Endothelial cell of umbilical vein (primary cell): ENCODE data around the gene ULBP3. TPM values are rescaled to one million over a fixed set of nuclear protein-coding genes. Genes with fewer than 3 reads are reported as not detected.

Experiments
- BruUV-seq: library from RNA; stranded (reverse); fragments of 400-500 nt; replicated peaks from 2 replicates; lab custom pipeline; 2021; lab: Mats Ljungman, UMichigan
- CTCF ChIA-PET: fragments of 300-600, 350-600 bp; sonication (Branson Sonifier 250); formaldehyde crosslinking; loops from one replicate; lab custom pipeline; 2021; ENCODE audit warnings: antibody characterized with exemption, inconsistent platforms; lab: Charles Lee
- POLR2A ChIA-PET: fragments of 300-600, 350-600 bp; sonication (Branson Sonifier 250); formaldehyde crosslinking; loops from one replicate; lab custom pipeline; 2021; ENCODE audit warnings: antibody characterized with exemption, inconsistent platforms; lab: Charles Lee
- DNase-seq: peaks from one replicate; pipeline ENCODE4 v3.0.0-alpha.2; 2011; ENCODE audit warnings: low read depth, low spot score
- FAIRE-seq: peaks from 2 replicates; lab custom pipeline; 2011; peaks lifted over from hg19 to GRCh38; lab: Jason Lieb, UNC
- H2AFZ ChIP-seq: 2 replicates; pipeline ENCODE4 v1.6.0; 2012; ENCODE audit warnings: low read depth, low read length, control low read depth, inconsistent platforms
- H3K27ac ChIP-seq: 2 replicates; pipeline ENCODE4 v1.5.1; 2011; ENCODE audit warnings: low read depth, mild to moderate bottlenecking, control low read depth, low read length, moderate library complexity; ENCODE audit not compliant: insufficient read depth
- H3K27me3 ChIP-seq, 2 experiments: 2 replicates each; pipeline versions ENCODE4 v1.6.0 to v1.6.1; 2011; ENCODE audit warnings: low read length in 2 of 2, mixed read lengths in 1 of 2; ENCODE audit not compliant: control insufficient read depth in 2 of 2, insufficient read depth in 2 of 2
- H3K36me3 ChIP-seq, 2 experiments: 2 replicates in 1 of 2; 3 replicates in 1 of 2; pipeline ENCODE4 v1.5.1; 2011; ENCODE audit warnings: low read length in 2 of 2, mild to moderate bottlenecking in 1 of 2, moderate library complexity in 1 of 2; ENCODE audit not compliant: control insufficient read depth in 2 of 2, insufficient read depth in 2 of 2; ENCODE audit errors: extremely low read depth in 1 of 2
- H3K4me1 ChIP-seq: 3 replicates; pipeline ENCODE4 v1.5.1; 2011; ENCODE audit warnings: mild to moderate bottlenecking, low read length; ENCODE audit not compliant: control insufficient read depth, insufficient read depth; ENCODE audit errors: extremely low read depth
- H3K4me2 ChIP-seq: 2 replicates; pipeline ENCODE4 v1.6.1; 2011; ENCODE audit warnings: low read length, control low read depth, mixed read lengths; ENCODE audit not compliant: insufficient read depth
- H3K4me3 ChIP-seq, 3 experiments: fragments of 200-600 bp in 1 of 3; sonication (generic), shearing (Covaris generic) in 1 of 3; replicated peaks in 1 of 3; 2 replicates each; pipeline ENCODE4 v1.5.1; 2011 to 2016; ENCODE audit warnings: control low read depth in 3 of 3, low read length in 3 of 3, mild to moderate bottlenecking in 2 of 3, inconsistent platforms in 1 of 3, low read depth in 1 of 3, moderate library complexity in 1 of 3; ENCODE audit not compliant: insufficient read depth in 1 of 3
- H3K79me2 ChIP-seq: 2 replicates; pipeline ENCODE4 v1.6.0; 2012; ENCODE audit warnings: low read length, inconsistent platforms; ENCODE audit not compliant: control insufficient read depth, insufficient read depth
- H3K9ac ChIP-seq: replicated peaks from 2 replicates; pipeline ENCODE3; 2011; ENCODE audit warnings: low read length, control low read depth; ENCODE audit not compliant: insufficient read depth; ENCODE audit errors: extremely low read depth
- H3K9me1 ChIP-seq: replicated peaks from 3 replicates; pipeline ENCODE4 v1.6.0; 2011; ENCODE audit warnings: mild to moderate bottlenecking, low read length; ENCODE audit not compliant: control insufficient read depth, insufficient read depth; ENCODE audit errors: extremely low read depth
- H3K9me3 ChIP-seq: replicated peaks from 2 replicates; pipeline ENCODE4 v1.5.1; 2012; ENCODE audit warnings: low read length, inconsistent platforms; ENCODE audit not compliant: control insufficient read depth, insufficient read depth
- H4K20me1 ChIP-seq: replicated peaks from 2 replicates; pipeline ENCODE3; 2011; ENCODE audit warnings: mild to moderate bottlenecking, low read length; ENCODE audit not compliant: control insufficient read depth, insufficient read depth; ENCODE audit errors: extremely low read depth
- EZH2 ChIP-seq: IDR thresholded peaks from 2 replicates; pipeline ENCODE4 v1.6.1; 2012; ENCODE audit warnings: borderline replicate concordance, low read depth, mild to moderate bottlenecking, moderate library complexity, low read length, inconsistent platforms; ENCODE audit not compliant: severe bottlenecking
- FOS ChIP-seq: IDR thresholded peaks from 2 replicates; pipeline ENCODE4 v1.6.1; 2011; ENCODE audit warnings: mild to moderate bottlenecking, low read length, moderate library complexity, borderline replicate concordance; ENCODE audit not compliant: insufficient read depth
- GATA2 ChIP-seq: IDR thresholded peaks from 2 replicates; pipeline ENCODE4 v1.7.0; 2011; ENCODE audit warnings: low read depth, mild to moderate bottlenecking, moderate library complexity, mixed read lengths, low read length; ENCODE audit not compliant: insufficient read length, insufficient read depth
- JUN ChIP-seq: IDR thresholded peaks from 2 replicates; pipeline ENCODE4 v1.6.1; 2011; ENCODE audit warnings: borderline replicate concordance, low read depth; ENCODE audit not compliant: insufficient read length, insufficient read depth
- MYC ChIP-seq: IDR thresholded peaks from one replicate; pipeline ENCODE4 v1.6.1; 2011; ENCODE audit warnings: mild to moderate bottlenecking, low read depth, low read length
- POLR2A ChIP-seq: IDR thresholded peaks from 2 replicates; pipeline ENCODE4 v1.6.1; 2012; ENCODE audit warnings: low read depth, mild to moderate bottlenecking, control low read depth, low read length
- POLR2AphosphoS5 ChIP-seq: IDR thresholded peaks from 2 replicates; pipeline ENCODE4 v1.6.1; 2012; ENCODE audit warnings: low read depth, mild to moderate bottlenecking, control low read depth, low read length, moderate library complexity; ENCODE audit not compliant: insufficient read depth
- dilution Hi-C: fragments of 300-500 bp; cut with MboI; formaldehyde crosslinking; loops from one replicate; pipeline ENCODE4 v1.15.0; 2019; ENCODE audit warnings: low sequenced_read_pairs; ENCODE audit not compliant: extremely low pct_ligation_motif_present
- intact Hi-C: fragments of 100-400 bp; cut with micrococcal nuclease; formaldehyde crosslinking; loops from one replicate; pipeline ENCODE4 v1.10.0; 2022
- polyA plus RNA-seq, 4 experiments: library from polyadenylated mRNA; depleted of rRNA in 3 of 4; stranded (reverse) in 3 of 4; unstranded in 1 of 4; fragments of >200 nt; gene quantifications; 2 replicates each; pipeline versions ENCODE4 v1.2.1 to v1.2.3, GENCODE V29; 2011 to 2012; ENCODE audit warnings: missing spikeins in 1 of 4
- total RNA-seq: library from RNA; stranded (reverse); gene quantifications from 2 replicates; pipeline ENCODE4 v1.2.3, GENCODE V29; 2021
- TF ChIP-seq, protein P1 (sequence below): IDR thresholded peaks from 2 replicates; pipeline ENCODE4 v1.6.1; 2011; ENCODE audit not compliant: insufficient read depth, insufficient read length
- TF ChIP-seq, protein P2 (sequence below), 2 donors: IDR thresholded peaks; 1 replicate in 1 of 2; 2 replicates in 1 of 2; pipeline ENCODE4 v1.5.1; 2011; ENCODE audit warnings: low read length in 2 of 2, mild to moderate bottlenecking in 2 of 2, moderate library complexity in 2 of 2, control low read depth in 1 of 2, inconsistent platforms in 1 of 2, low read depth in 1 of 2; ENCODE audit not compliant: insufficient read depth in 1 of 2; ENCODE audit errors: extremely low read depth in 1 of 2

Gene ULBP3
- total and polyA plus RNA-seq, 2 donors (not counting 3 experiments of a cell fraction or from before 2014, with no cell fraction given) = 7.1 to 12.8 TPM

DNA sequence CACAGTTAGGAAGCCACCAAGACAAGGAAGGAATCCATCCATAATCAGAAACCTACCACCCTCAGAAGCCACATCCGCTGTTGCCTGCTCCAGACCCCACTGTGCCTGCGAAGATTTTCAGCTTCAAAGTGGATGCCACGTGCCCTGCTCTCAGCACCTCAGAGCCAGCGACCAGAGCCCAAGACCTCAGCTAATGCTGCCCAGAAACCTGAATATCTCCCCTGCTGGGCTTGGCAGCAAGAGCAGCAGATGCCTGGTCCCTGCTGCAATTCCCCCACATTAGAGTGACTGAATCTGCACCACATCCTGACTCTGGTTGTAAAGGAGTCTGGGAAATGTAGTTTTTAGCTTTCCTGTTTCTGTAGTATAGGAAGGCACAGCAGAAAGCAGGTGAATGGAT lies 10.7 kb upstream of the ULBP3 start:
- TF ChIP-seq MYC (no peak), EZH2 (no peak), FOS (no peak), JUN (no peak), GATA2 (no peak), POLR2A (no peak), POLR2AphosphoS5 (no peak)
- TF ChIP-seq, protein P1, sequence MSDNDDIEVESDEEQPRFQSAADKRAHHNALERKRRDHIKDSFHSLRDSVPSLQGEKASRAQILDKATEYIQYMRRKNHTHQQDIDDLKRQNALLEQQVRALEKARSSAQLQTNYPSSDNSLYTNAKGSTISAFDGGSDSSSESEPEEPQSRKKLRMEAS = no peak
- TF ChIP-seq, protein P2, sequence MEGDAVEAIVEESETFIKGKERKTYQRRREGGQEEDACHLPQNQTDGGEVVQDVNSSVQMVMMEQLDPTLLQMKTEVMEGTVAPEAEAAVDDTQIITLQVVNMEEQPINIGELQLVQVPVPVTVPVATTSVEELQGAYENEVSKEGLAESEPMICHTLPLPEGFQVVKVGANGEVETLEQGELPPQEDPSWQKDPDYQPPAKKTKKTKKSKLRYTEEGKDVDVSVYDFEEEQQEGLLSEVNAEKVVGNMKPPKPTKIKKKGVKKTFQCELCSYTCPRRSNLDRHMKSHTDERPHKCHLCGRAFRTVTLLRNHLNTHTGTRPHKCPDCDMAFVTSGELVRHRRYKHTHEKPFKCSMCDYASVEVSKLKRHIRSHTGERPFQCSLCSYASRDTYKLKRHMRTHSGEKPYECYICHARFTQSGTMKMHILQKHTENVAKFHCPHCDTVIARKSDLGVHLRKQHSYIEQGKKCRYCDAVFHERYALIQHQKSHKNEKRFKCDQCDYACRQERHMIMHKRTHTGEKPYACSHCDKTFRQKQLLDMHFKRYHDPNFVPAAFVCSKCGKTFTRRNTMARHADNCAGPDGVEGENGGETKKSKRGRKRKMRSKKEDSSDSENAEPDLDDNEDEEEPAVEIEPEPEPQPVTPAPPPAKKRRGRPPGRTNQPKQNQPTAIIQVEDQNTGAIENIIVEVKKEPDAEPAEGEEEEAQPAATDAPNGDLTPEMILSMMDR (IDR thresholded peaks at IDR 0.05; ENCODE audit: extremely low read depth in 1 of 2, insufficient read depth in 1 of 2, low read depth in 1 of 2, low read length in 2 of 2) = no peak
- dilution Hi-C loops (no loop called here), intact Hi-C loops (loop anchor here (1.0 kb wide), 2 partner anchors 256 to 316 kb away; no protein-coding TSS in a partner anchor)
- H3K36me3 ChIP-seq = no peaks in the 10 kb centered on the region
- H3K9me3 ChIP-seq = no peaks in the 10 kb centered on the region
- POLR2A ChIA-PET = no interaction called here
- H3K79me2 ChIP-seq = no peaks in the 10 kb centered on the region
- CTCF ChIA-PET = interaction anchor here (0.7 to 5.0 kb wide), 17 partner anchors 8 to 737 kb away, joined by 3 to 178 read pairs (median 5); partner anchors contain the start of gene ULBP3
- H3K4me2 ChIP-seq = no peak overlapping the region
- H3K27me3 ChIP-seq = peaks cover 11 to 12% of the 10 kb centered on the region in 2 experiments
- no peak overlapping the region for H3K4me3 ChIP-seq
- no peak overlapping the region for H3K9ac ChIP-seq
- no peaks in the 10 kb centered on the region for H3K9me1 ChIP-seq
- H3K27ac ChIP-seq = no peak overlapping the region
- BruUV-seq = no TSS peak
- no peaks in the 10 kb centered on the region for H4K20me1 ChIP-seq
- no peak for DNase-seq
- H2AFZ ChIP-seq = no peak overlapping the region
- FAIRE-seq = no peak
- H3K4me1 ChIP-seq = no peaks in the 10 kb centered on the region
